Smooth muscle cell (in vitro differentiated cells): Measurements from ENCODE around the gene ARX. TPM values are rescaled to one million over a fixed set of nuclear protein-coding genes. Genes with fewer than 3 reads are reported as not detected.

Source experiments
- DNase-seq: peaks from one replicate; lab custom pipeline; 2025; ENCODE audit not compliant: unreplicated experiment; lab: John Stamatoyannopoulos, UW
- H2AFZ ChIP-seq: fragments of 200-600 bp; sonication (generic); 2 replicates; pipeline ENCODE4 v1.6.0; 2016; ENCODE audit warnings: antibody characterized with exemption, low read depth, mild to moderate bottlenecking
- H3F3A ChIP-seq: fragments of 200-600 bp; sonication (generic); 2 replicates; pipeline ENCODE4 v1.6.0; 2017; ENCODE audit warnings: antibody characterized with exemption, low read depth
- H3K27ac ChIP-seq: fragments of 200-600 bp; sonication (generic); 2 replicates; pipeline ENCODE4 v1.5.1; 2016; ENCODE audit warnings: low read depth, mild to moderate bottlenecking
- H3K27me3 ChIP-seq: fragments of 200-600 bp; sonication (generic); 2 replicates; pipeline ENCODE4 v1.6.1; 2016; ENCODE audit warnings: low read depth, mild to moderate bottlenecking
- H3K36me3 ChIP-seq: fragments of 200-600 bp; sonication (generic); 2 replicates; pipeline ENCODE4 v1.5.1; 2016; ENCODE audit warnings: low read depth
- H3K4me1 ChIP-seq: fragments of 200-600 bp; sonication (generic); 2 replicates; pipeline ENCODE4 v1.5.1; 2016; ENCODE audit warnings: low read depth
- H3K4me2 ChIP-seq: fragments of 200-600 bp; sonication (generic); 2 replicates; pipeline ENCODE4 v1.6.0; 2016; ENCODE audit warnings: mild to moderate bottlenecking
- H3K4me3 ChIP-seq: fragments of 200-600 bp; sonication (generic); 2 replicates; pipeline ENCODE4 v1.5.1; 2016; ENCODE audit warnings: mild to moderate bottlenecking
- H3K79me2 ChIP-seq: fragments of 200-600 bp; sonication (generic); 2 replicates; pipeline ENCODE4 v1.6.0; 2016; ENCODE audit warnings: low read depth, mild to moderate bottlenecking
- H3K9ac ChIP-seq: fragments of 200-600 bp; sonication (generic); 2 replicates; pipeline ENCODE4 v1.6.0; 2016; ENCODE audit warnings: low read depth
- H3K9me3 ChIP-seq: fragments of 200-600 bp; sonication (generic); replicated peaks from 2 replicates; pipeline ENCODE4 v1.5.1; 2016; ENCODE audit warnings: low read depth
- H4K20me1 ChIP-seq: fragments of 200-600 bp; sonication (generic); 2 replicates; pipeline ENCODE4 v1.6.0; 2016; ENCODE audit warnings: low read depth
- WGBS: methylation state at CpG from one replicate; pipeline ENCODE4 v1.1.7; 2016; ENCODE audit warnings: low lambda C conversion rate; 5-methylcytosine and 5-hydroxymethylcytosine counted together
- polyA plus RNA-seq: library from polyadenylated mRNA; unstranded; fragments of >200 nt; fragmentation: Nextera tagmentation; extraction: Ambion mirVana; gene quantifications from 2 replicates; pipeline ENCODE4 v1.2.1, GENCODE V29; 2016
- total RNA-seq: library from RNA; depleted of rRNA; stranded (reverse); fragments of >200 nt; gene quantifications from 2 replicates; pipeline ENCODE4 v1.2.3, GENCODE V29; 2014
- TF ChIP-seq, protein P1 (sequence below): fragments of 200-600 bp; sonication (generic); IDR thresholded peaks from 2 replicates; pipeline ENCODE4 v1.5.1; 2017; ENCODE audit warnings: borderline replicate concordance, mild to moderate bottlenecking, antibody characterized with exemption; ENCODE audit not compliant: insufficient read depth, poor library complexity, severe bottlenecking

Gene ARX
- total and polyA plus RNA-seq, 2 experiments from 2014 or later: not detected

DNA sequence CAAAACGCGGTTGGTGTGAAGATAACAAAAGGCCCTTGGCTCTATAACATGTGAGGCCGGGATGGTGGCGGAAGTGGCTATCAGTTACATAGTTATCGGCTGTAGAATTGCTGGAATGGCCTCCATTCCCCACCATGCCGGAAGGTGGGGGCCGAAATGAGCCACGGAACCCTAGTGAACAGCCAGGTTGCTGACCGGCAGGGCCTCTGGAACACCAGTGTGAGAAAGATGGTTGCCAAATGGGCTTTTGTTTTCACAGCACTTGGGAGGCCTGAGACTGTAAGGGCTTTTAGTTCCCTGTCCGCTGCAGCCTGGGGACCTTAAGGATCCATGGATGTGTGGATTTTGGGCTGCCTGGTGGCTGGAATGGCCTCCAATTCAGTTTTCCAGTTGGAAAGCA is 23.3 kb upstream of the ARX start:
- TF ChIP-seq, protein P1, sequence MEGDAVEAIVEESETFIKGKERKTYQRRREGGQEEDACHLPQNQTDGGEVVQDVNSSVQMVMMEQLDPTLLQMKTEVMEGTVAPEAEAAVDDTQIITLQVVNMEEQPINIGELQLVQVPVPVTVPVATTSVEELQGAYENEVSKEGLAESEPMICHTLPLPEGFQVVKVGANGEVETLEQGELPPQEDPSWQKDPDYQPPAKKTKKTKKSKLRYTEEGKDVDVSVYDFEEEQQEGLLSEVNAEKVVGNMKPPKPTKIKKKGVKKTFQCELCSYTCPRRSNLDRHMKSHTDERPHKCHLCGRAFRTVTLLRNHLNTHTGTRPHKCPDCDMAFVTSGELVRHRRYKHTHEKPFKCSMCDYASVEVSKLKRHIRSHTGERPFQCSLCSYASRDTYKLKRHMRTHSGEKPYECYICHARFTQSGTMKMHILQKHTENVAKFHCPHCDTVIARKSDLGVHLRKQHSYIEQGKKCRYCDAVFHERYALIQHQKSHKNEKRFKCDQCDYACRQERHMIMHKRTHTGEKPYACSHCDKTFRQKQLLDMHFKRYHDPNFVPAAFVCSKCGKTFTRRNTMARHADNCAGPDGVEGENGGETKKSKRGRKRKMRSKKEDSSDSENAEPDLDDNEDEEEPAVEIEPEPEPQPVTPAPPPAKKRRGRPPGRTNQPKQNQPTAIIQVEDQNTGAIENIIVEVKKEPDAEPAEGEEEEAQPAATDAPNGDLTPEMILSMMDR: no peak
- Histone ChIP-seq H3K4me1 (no peaks in the 10 kb centered on the region), H3K27ac (no peak overlapping the region), H3K4me3 (no peak overlapping the region), H2AFZ (no peak overlapping the region), H3K9me3 (no peaks in the 10 kb centered on the region), H3F3A (no peaks in the 10 kb centered on the region), H3K79me2 (no peaks in the 10 kb centered on the region), H3K36me3 (no peaks in the 10 kb centered on the region), H3K9ac (no peak overlapping the region), H3K4me2 (no peak overlapping the region), H4K20me1 (no peaks in the 10 kb centered on the region), H3K27me3 (no peaks in the 10 kb centered on the region)
- no peak for DNase-seq
- WGBS: 90% methylated on average over 10 of the region's 10 CpGs

DNA sequence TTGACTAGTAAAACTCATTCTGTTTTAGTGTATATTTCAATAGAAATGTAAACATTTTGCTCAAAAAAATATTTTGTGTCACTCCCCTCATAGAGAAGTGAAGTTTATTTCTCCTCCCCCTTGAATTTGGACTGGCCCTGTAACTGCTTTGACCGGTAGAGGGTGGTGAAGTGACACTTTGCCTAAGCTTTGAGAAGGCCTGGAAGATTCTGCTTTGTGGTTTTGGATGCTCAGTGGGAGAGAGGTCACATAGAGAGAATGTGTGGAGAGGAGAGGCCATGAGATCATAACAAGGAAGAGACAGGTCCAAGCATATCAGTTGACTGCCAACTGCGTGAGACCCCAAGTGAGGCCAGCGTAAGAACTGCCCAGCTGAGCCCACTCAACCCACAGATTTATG is 19.1 kb upstream of the ARX start:
- 60% methylated on average over 3 of the region's 3 CpGs for WGBS
- TF ChIP-seq, protein P1: peak; percentile 23
- DNase-seq: no peak
- no peak overlapping the region for H3K27ac ChIP-seq
- no peaks in the 10 kb centered on the region for H3K9me3 ChIP-seq
- no peak overlapping the region for H3K4me3 ChIP-seq
- no peaks in the 10 kb centered on the region for H3K36me3 ChIP-seq
- no peaks in the 10 kb centered on the region for H3K27me3 ChIP-seq
- H3K9ac ChIP-seq: no peak overlapping the region
- H2AFZ ChIP-seq: no peak overlapping the region
- H3K4me2 ChIP-seq: no peak overlapping the region
- no peaks in the 10 kb centered on the region for H4K20me1 ChIP-seq
- no peaks in the 10 kb centered on the region for H3K4me1 ChIP-seq
- no peaks in the 10 kb centered on the region for H3K79me2 ChIP-seq
- H3F3A ChIP-seq: no peaks in the 10 kb centered on the region

DNA sequence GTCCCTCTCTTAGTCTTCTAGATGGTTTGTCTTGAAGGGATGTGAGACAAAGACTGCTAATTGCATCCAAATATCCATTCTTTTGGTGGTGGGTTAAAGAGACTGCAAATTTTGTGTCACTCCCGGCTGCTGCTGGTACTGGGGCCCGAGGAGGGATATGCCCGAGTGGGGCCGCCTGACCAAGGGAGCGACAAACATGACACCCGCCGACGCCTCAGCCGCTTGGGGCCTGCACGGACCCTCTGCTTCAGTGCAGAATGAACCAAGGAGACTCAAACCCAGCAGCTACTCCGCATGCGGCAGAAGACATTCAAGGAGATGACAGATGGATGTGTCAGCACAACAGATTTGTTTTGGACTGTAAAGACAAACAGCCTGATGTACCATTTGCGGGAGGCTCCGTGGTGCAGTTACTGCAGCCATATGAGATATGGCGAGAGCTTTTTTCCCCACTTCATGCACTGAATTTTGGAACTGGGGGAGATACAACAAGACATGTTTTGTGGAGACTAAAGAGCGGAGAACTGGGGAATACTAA is 13.6 kb upstream of the ARX start:
- H3K4me2 ChIP-seq: no peak overlapping the region
- H2AFZ ChIP-seq: no peak overlapping the region
- H3K9ac ChIP-seq: no peak overlapping the region
- H4K20me1 ChIP-seq: no peaks in the 10 kb centered on the region
- peaks cover 26% of the 10 kb centered on the region for H3K27me3 ChIP-seq
- H3K9me3 ChIP-seq: no peaks in the 10 kb centered on the region
- no peaks in the 10 kb centered on the region for H3K4me1 ChIP-seq
- TF ChIP-seq, protein P1: no peak
- WGBS: 87% methylated on average over 16 of the region's 16 CpGs
- no peak overlapping the region for H3K4me3 ChIP-seq
- no peaks in the 10 kb centered on the region for H3F3A ChIP-seq
- DNase-seq: no peak
- H3K36me3 ChIP-seq: no peaks in the 10 kb centered on the region
- H3K27ac ChIP-seq: no peak overlapping the region
- no peaks in the 10 kb centered on the region for H3K79me2 ChIP-seq

DNA sequence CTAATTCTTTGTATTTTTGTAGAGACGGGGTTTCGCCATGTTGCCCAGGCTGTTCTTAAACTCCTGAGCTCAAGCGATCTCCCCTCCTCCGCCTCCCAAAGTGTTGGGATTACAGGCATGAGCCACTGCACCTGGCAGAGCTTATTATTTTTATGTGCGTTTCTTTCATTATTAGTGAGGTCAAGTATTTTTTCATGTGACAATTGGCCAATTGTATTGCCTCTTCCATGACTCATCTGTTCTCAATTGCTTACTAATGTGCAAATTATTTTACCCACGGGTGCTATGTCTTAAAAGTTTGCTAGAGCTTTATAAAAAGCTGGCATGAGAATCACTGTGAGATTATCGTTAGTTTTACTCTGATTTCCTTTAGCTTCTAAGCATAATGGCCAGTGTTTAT is 13.0 kb upstream of the ARX start:
- no peaks in the 10 kb centered on the region for H3K4me1 ChIP-seq
- H3K4me2 ChIP-seq: no peak overlapping the region
- no peaks in the 10 kb centered on the region for H3F3A ChIP-seq
- H3K36me3 ChIP-seq: no peaks in the 10 kb centered on the region
- TF ChIP-seq, protein P1: no peak
- no peak overlapping the region for H3K27ac ChIP-seq
- no peak overlapping the region for H2AFZ ChIP-seq
- no peaks in the 10 kb centered on the region for H3K79me2 ChIP-seq
- no peak for DNase-seq
- H3K9ac ChIP-seq: no peak overlapping the region
- no peaks in the 10 kb centered on the region for H4K20me1 ChIP-seq
- H3K4me3 ChIP-seq: no peak overlapping the region
- peaks cover 32% of the 10 kb centered on the region for H3K27me3 ChIP-seq
- no peaks in the 10 kb centered on the region for H3K9me3 ChIP-seq
- 73% methylated on average over 7 of the region's 7 CpGs for WGBS
